ENCODE results near the gene TP53TG5.

DNA sequence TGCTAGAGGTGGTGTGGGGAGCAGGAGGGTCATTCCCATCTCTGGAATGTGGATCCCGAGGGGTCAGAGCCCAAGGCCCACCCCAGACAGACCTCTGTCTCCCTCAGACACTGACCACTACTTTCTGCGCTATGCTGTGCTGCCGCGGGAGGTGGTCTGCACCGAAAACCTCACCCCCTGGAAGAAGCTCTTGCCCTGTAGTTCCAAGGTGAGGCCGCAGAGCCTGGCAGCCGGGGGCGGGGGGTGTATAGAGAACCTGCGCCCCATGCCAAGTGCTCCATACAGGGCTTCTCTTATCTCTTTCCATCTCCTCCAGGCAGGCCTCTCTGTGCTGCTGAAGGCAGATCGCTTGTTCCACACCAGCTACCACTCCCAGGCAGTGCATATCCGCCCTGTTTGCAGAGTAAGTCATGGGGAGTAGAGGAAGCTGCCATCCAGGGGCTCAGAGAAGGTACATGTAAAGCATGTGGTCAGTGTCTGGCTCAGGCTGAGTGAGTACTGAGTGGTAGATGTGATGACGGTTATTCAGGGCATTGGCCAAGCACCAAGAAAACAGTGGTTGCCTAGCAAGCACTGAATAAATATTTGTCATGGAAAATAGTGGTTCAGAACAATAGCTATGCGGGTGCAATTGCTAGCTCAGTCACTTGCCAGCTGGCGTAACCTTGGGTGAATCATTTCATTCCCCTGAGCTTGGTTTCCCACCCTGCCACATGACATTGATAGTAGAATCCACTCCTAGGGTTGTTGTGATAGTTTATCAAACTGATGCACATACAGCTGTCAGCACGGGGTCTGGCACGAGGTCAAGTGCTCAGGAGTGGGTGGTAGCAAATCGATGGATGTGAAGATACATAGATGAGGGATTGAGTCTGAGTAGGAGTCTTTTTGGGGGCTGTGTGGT lies 41.3 kb upstream of the TP53TG5 start:
- no peak for TF ChIP-seq ZFP3 (CRISPR knock-in tag; IDR thresholded peaks at IDR 0.05)
- TF ChIP-seq, protein P1, sequence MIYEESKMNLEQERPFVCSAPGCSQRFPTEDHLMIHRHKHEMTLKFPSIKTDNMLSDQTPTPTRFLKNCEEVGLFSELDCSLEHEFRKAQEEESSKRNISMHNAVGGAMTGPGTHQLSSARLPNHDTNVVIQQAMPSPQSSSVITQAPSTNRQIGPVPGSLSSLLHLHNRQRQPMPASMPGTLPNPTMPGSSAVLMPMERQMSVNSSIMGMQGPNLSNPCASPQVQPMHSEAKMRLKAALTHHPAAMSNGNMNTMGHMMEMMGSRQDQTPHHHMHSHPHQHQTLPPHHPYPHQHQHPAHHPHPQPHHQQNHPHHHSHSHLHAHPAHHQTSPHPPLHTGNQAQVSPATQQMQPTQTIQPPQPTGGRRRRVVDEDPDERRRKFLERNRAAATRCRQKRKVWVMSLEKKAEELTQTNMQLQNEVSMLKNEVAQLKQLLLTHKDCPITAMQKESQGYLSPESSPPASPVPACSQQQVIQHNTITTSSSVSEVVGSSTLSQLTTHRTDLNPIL (CRISPR knock-in tag; IDR thresholded peaks at IDR 0.05; ENCODE audit: low read depth), result no peak
- no peak for TF ChIP-seq RARB (CRISPR knock-in tag; IDR thresholded peaks at IDR 0.05)
- no peak for TF ChIP-seq ZNF8 (CRISPR knock-in tag; IDR thresholded peaks at IDR 0.05)
- TF ChIP-seq ZNF70 (CRISPR knock-in tag; IDR thresholded peaks at IDR 0.05), result no peak
- no peak for TF ChIP-seq TOX (CRISPR knock-in tag; IDR thresholded peaks at IDR 0.05; ENCODE audit: borderline replicate concordance)
- TF ChIP-seq, protein P2, sequence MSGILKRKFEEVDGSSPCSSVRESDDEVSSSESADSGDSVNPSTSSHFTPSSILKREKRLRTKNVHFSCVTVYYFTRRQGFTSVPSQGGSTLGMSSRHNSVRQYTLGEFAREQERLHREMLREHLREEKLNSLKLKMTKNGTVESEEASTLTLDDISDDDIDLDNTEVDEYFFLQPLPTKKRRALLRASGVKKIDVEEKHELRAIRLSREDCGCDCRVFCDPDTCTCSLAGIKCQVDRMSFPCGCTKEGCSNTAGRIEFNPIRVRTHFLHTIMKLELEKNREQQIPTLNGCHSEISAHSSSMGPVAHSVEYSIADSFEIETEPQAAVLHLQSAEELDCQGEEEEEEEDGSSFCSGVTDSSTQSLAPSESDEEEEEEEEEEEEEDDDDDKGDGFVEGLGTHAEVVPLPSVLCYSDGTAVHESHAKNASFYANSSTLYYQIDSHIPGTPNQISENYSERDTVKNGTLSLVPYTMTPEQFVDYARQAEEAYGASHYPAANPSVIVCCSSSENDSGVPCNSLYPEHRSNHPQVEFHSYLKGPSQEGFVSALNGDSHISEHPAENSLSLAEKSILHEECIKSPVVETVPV (CRISPR knock-in tag; IDR thresholded peaks at IDR 0.05), result no peak
